GM18526 (cell line): Measurements from ENCODE around the gene RAB38.

Experiments used
- POLR2A ChIP-seq: IDR thresholded peaks from 3 replicates; pipeline ENCODE4 v1.6.1; 2011; ENCODE audit not compliant: insufficient read length; ENCODE audit errors: extremely low read depth

RAB38 gene

GRCh38 chr11:88174709-88175568 is at the start of gene RAB38:
Gene RAB38 (minus strand): TSS chr11:88175443. CDS start chr11:88175384, 59 bp downstream.
- peak; percentile 14 for TF ChIP-seq POLR2A

GRCh38 chr11:88213406-88213805 is 38.2 kb upstream of the RAB38 start:
- TF ChIP-seq POLR2A: no peak

GRCh38 chr11:88212300-88212699 is 37.1 kb upstream of the RAB38 start:
- no peak for TF ChIP-seq POLR2A

- TF ChIP-seq POLR2A: no peak
Observed at GRCh38 chr11:88208745-88209144, 33.5 kb upstream of the RAB38 start.

GRCh38 chr11:88206751-88207150 is 31.5 kb upstream of the RAB38 start:
- no peak for TF ChIP-seq POLR2A

- TF ChIP-seq POLR2A: no peak
Observed at GRCh38 chr11:88204353-88204752, 29.1 kb upstream of the RAB38 start.

- TF ChIP-seq POLR2A: no peak
Observed at GRCh38 chr11:88203604-88204003, 28.4 kb upstream of the RAB38 start.

- no peak for TF ChIP-seq POLR2A
Observed at GRCh38 chr11:88202498-88202897, 27.3 kb upstream of the RAB38 start.

GRCh38 chr11:88196393-88196792 is 21.1 kb upstream of the RAB38 start:
- no peak for TF ChIP-seq POLR2A

GRCh38 chr11:88195908-88196307 is 20.7 kb upstream of the RAB38 start:
- TF ChIP-seq POLR2A: no peak

- no peak for TF ChIP-seq POLR2A
Observed at GRCh38 chr11:88194990-88195389, 19.7 kb upstream of the RAB38 start.

GRCh38 chr11:88193278-88193677 is 18.0 kb upstream of the RAB38 start:
- no peak for TF ChIP-seq POLR2A

- no peak for TF ChIP-seq POLR2A
Observed at GRCh38 chr11:88188932-88189253, 13.7 kb upstream of the RAB38 start.

GRCh38 chr11:88188251-88188931 is 13.1 kb upstream of the RAB38 start:
- TF ChIP-seq POLR2A: no peak

- no peak for TF ChIP-seq POLR2A
Observed at GRCh38 chr11:88183233-88183632, 8.0 kb upstream of the RAB38 start.

GRCh38 chr11:88181776-88182175 is 6.5 kb upstream of the RAB38 start:
- TF ChIP-seq POLR2A: no peak

- TF ChIP-seq POLR2A: no peak
Observed at GRCh38 chr11:88179971-88180629, 4.9 kb upstream of the RAB38 start.

GRCh38 chr11:88179141-88179540 is 3.9 kb upstream of the RAB38 start:
- TF ChIP-seq POLR2A: no peak
